Measurements from ENCODE around the gene DNAJB8. TPM values are rescaled to one million over a fixed set of nuclear protein-coding genes. Genes with fewer than 3 reads are reported as not detected.

DNAJB8 gene
- total and polyA plus RNA-seq, 2 experiments from 2014 or later = not detected

DNA sequence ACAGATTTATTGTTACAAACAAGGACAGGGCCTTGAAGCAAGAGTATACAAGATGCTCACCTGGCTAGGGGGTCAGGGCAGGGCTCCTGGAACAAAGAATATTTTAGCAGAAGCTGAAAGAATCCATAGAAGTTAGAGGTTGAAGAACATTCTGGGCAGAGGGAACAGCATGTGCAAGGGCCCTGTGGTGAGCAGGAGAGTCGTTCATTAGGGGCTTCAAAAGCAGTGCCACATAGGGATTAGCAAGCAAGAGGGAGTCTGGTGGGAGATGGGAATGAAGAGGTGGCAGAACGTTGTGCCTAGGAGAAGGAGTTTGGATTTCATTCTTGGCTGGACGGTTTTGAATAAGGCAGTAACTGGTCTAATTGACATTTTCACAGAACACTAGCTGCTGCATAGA is 22.9 kb downstream of the DNAJB8 start:
- Histone ChIP-seq H3K36me3 (replicated peaks; ENCODE audit: insufficient read depth, low read depth) (no peaks in the 10 kb centered on the region), H3K27ac (no peak overlapping the region), H3K4me3 (no peak overlapping the region), H3K9me2 (replicated peaks; ENCODE audit: insufficient read depth) (no peaks in the 10 kb centered on the region), H2AFZ (no peak overlapping the region), H3K9me3 (ENCODE audit: low read depth) (no peaks in the 10 kb centered on the region), H3K79me2 (no peaks in the 10 kb centered on the region), H4K20me1 (ENCODE audit: insufficient read depth, poor library complexity, severe bottlenecking) (no peaks in the 10 kb centered on the region), H3K4me2 (no peak overlapping the region), H3K27me3 (no peaks in the 10 kb centered on the region), H3K4me1 (ENCODE audit: insufficient read depth) (no peaks in the 10 kb centered on the region)
- DNase-seq (ENCODE audit: low spot score) = no peak
- 81% methylated on average over 3 of the region's 3 CpGs for WGBS (ENCODE audit: low lambda C conversion rate, missing lambda C conversion rate)
- TF ChIP-seq EZH2 (IDR thresholded peaks at IDR 0.05; ENCODE audit: borderline replicate concordance) = no peak
- TF ChIP-seq, protein P1, sequence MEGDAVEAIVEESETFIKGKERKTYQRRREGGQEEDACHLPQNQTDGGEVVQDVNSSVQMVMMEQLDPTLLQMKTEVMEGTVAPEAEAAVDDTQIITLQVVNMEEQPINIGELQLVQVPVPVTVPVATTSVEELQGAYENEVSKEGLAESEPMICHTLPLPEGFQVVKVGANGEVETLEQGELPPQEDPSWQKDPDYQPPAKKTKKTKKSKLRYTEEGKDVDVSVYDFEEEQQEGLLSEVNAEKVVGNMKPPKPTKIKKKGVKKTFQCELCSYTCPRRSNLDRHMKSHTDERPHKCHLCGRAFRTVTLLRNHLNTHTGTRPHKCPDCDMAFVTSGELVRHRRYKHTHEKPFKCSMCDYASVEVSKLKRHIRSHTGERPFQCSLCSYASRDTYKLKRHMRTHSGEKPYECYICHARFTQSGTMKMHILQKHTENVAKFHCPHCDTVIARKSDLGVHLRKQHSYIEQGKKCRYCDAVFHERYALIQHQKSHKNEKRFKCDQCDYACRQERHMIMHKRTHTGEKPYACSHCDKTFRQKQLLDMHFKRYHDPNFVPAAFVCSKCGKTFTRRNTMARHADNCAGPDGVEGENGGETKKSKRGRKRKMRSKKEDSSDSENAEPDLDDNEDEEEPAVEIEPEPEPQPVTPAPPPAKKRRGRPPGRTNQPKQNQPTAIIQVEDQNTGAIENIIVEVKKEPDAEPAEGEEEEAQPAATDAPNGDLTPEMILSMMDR (IDR thresholded peaks at IDR 0.05; ENCODE audit: poor library complexity) = no peak
- TF ChIP-seq EZH2phosphoT487 (IDR thresholded peaks at IDR 0.05; ENCODE audit: low read depth, severe bottlenecking, unreplicated experiment) = no peak

DNA sequence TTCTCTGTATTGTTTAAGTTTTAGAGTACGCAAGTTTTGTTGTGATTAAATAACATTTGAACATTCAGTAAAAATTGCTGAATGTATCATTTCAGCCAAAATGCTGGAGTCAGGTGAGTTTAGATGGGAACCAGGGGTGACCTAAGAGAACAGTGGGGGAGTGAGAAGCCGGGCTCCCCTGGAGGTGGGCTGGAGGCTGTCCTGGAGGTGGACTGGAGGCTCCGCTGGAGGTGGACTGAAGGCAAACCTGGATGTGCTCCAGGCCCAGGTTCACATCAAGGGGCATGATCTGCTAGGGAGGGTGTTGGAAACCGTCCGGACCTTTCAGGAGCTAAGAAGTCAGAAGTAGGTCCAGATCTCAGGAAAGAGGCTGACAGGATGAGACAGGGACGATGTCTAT is 23.7 kb downstream of the DNAJB8 start:
- Histone ChIP-seq H3K9me3 (ENCODE audit: low read depth) (no peaks in the 10 kb centered on the region), H3K79me2 (no peaks in the 10 kb centered on the region), H4K20me1 (ENCODE audit: insufficient read depth, poor library complexity, severe bottlenecking) (no peaks in the 10 kb centered on the region), H3K4me1 (ENCODE audit: insufficient read depth) (no peaks in the 10 kb centered on the region), H3K27ac (no peak overlapping the region), H3K4me2 (no peak overlapping the region), H3K9me2 (replicated peaks; ENCODE audit: insufficient read depth) (no peaks in the 10 kb centered on the region), H3K27me3 (no peaks in the 10 kb centered on the region), H3K36me3 (replicated peaks; ENCODE audit: insufficient read depth, low read depth) (no peaks in the 10 kb centered on the region), H3K4me3 (no peak overlapping the region), H2AFZ (no peak overlapping the region)
- TF ChIP-seq EZH2phosphoT487 (IDR thresholded peaks at IDR 0.05; ENCODE audit: low read depth, severe bottlenecking, unreplicated experiment) (no peak), EZH2 (IDR thresholded peaks at IDR 0.05; ENCODE audit: borderline replicate concordance) (no peak)
- TF ChIP-seq, protein P1 (IDR thresholded peaks at IDR 0.05; ENCODE audit: poor library complexity) = no peak
- 95% methylated on average over 6 of the region's 6 CpGs for WGBS (ENCODE audit: low lambda C conversion rate, missing lambda C conversion rate)
- no peak for DNase-seq (ENCODE audit: low spot score)

DNA sequence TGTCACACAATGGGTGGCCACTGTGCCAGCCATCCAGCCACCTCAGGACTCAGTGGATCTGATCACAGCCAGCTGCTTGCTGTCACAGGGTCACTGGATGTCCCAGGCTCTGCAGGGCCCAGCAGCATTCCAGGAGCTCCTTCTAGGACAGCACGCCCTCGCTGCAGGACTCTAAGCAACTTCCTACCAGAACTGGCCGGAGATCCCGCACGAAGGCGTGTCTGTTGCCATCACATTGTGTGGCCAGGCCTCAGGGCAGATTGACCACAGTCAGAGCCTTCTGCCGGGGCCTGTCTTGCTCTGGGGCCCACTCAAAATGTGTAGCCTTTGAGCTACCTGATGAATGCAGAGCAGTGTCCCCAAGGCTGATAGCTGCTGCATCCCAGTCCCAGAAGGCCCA is 24.6 kb downstream of the DNAJB8 start:
- no peak overlapping the region for H3K4me2 ChIP-seq
- no peaks in the 10 kb centered on the region for H3K9me3 ChIP-seq (ENCODE audit: low read depth)
- no peaks in the 10 kb centered on the region for H3K36me3 ChIP-seq (replicated peaks; ENCODE audit: insufficient read depth, low read depth)
- H3K27me3 ChIP-seq = no peaks in the 10 kb centered on the region
- TF ChIP-seq EZH2 (IDR thresholded peaks at IDR 0.05; ENCODE audit: borderline replicate concordance) (no peak), EZH2phosphoT487 (IDR thresholded peaks at IDR 0.05; ENCODE audit: low read depth, severe bottlenecking, unreplicated experiment) (no peak)
- TF ChIP-seq, protein P1 (IDR thresholded peaks at IDR 0.05; ENCODE audit: poor library complexity) = no peak
- no peak overlapping the region for H3K4me3 ChIP-seq
- H3K4me1 ChIP-seq (ENCODE audit: insufficient read depth) = no peaks in the 10 kb centered on the region
- no peaks in the 10 kb centered on the region for H4K20me1 ChIP-seq (ENCODE audit: insufficient read depth, poor library complexity, severe bottlenecking)
- H3K9me2 ChIP-seq (replicated peaks; ENCODE audit: insufficient read depth) = no peaks in the 10 kb centered on the region
- H2AFZ ChIP-seq = no peak overlapping the region
- WGBS (ENCODE audit: low lambda C conversion rate, missing lambda C conversion rate) = 84% methylated on average over 7 of the region's 7 CpGs
- no peak overlapping the region for H3K27ac ChIP-seq
- H3K79me2 ChIP-seq = no peaks in the 10 kb centered on the region
- DNase-seq (ENCODE audit: low spot score) = no peak

DNA sequence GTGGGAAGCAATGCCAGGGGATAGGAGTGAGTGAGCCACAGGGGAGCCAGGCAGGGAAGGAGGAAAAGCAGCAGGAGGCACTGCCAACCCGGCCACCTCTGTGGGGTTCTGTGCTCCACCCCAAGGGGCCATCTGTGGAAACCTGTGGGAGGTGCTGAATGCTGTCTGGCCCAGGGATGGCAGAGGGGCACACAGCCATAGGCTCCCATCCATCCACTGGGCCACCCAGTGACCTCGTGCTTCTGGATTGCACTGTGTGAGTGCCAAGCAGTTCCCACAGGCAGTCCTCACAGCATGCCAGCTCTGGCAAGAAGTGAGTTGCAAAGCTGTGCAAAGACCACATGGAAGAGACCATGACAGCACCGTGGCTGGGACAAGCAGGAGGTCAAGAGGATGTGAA is 27.5 kb downstream of the DNAJB8 start:
- Histone ChIP-seq H3K9me3 (ENCODE audit: low read depth) (no peaks in the 10 kb centered on the region), H3K4me1 (ENCODE audit: insufficient read depth) (no peaks in the 10 kb centered on the region), H4K20me1 (ENCODE audit: insufficient read depth, poor library complexity, severe bottlenecking) (no peaks in the 10 kb centered on the region), H3K36me3 (replicated peaks; ENCODE audit: insufficient read depth, low read depth) (no peaks in the 10 kb centered on the region), H3K27me3 (peaks cover 6% of the 10 kb centered on the region), H3K4me2 (no peak overlapping the region), H3K4me3 (no peak overlapping the region), H3K79me2 (no peaks in the 10 kb centered on the region), H3K9me2 (replicated peaks; ENCODE audit: insufficient read depth) (no peaks in the 10 kb centered on the region), H2AFZ (no peak overlapping the region), H3K27ac (no peak overlapping the region)
- TF ChIP-seq, protein P1 (IDR thresholded peaks at IDR 0.05; ENCODE audit: poor library complexity) = no peak
- TF ChIP-seq EZH2phosphoT487 (IDR thresholded peaks at IDR 0.05; ENCODE audit: low read depth, severe bottlenecking, unreplicated experiment) (no peak), EZH2 (IDR thresholded peaks at IDR 0.05; ENCODE audit: borderline replicate concordance) (no peak)
- DNase-seq (ENCODE audit: low spot score) = no peak
- WGBS (ENCODE audit: low lambda C conversion rate, missing lambda C conversion rate) = 87% methylated on average over 3 of the region's 3 CpGs

Data from hepatocyte (in vitro differentiated cells).